Liver (tissue), 10 donors: ENCODE results near the gene TMEM233. TPM values are rescaled to one million over a fixed set of nuclear protein-coding genes. Genes with fewer than 3 reads are reported as not detected.

ENCODE experiments used
- DNase-seq: peaks from one replicate; pipeline ENCODE4 v3.0.0-alpha.2; 2017; ENCODE audit warnings: low spot score
- H3K27ac ChIP-seq, 2 donors: one replicate each; pipeline ENCODE4 v1.7.0; 2013; ENCODE audit warnings: inconsistent platforms in 2 of 2, low read length in 2 of 2, control low read depth in 1 of 2, low read depth in 1 of 2, mild to moderate bottlenecking in 1 of 2
- H3K27me3 ChIP-seq, 4 donors: one replicate each; pipeline versions ENCODE4 v1.6.1 to v1.7.0; 2013; ENCODE audit warnings: low read length in 3 of 4, inconsistent platforms in 1 of 4, mild to moderate bottlenecking in 1 of 4, moderate library complexity in 1 of 4; ENCODE audit not compliant: control insufficient read depth in 4 of 4, insufficient read depth in 4 of 4
- H3K36me3 ChIP-seq, 4 donors: one replicate each; pipeline versions ENCODE4 v1.6.1 to v1.7.0; 2013; ENCODE audit warnings: low read length in 3 of 4, mild to moderate bottlenecking in 3 of 4, low read depth in 1 of 4, moderate library complexity in 1 of 4; ENCODE audit not compliant: control insufficient read depth in 4 of 4, insufficient read depth in 3 of 4
- H3K4me1 ChIP-seq, 4 donors: one replicate each; pipeline versions ENCODE4 v1.6.1 to v1.7.0; 2013; ENCODE audit warnings: low read length in 3 of 4, mild to moderate bottlenecking in 3 of 4, moderate library complexity in 1 of 4; ENCODE audit not compliant: control insufficient read depth in 4 of 4, insufficient read depth in 4 of 4
- H3K4me3 ChIP-seq, 3 donors: one replicate each; pipeline versions ENCODE4 v1.6.1 to v1.7.0; 2013; ENCODE audit warnings: low read length in 3 of 3, control low read depth in 1 of 3, low read depth in 1 of 3, mild to moderate bottlenecking in 1 of 3
- H3K9ac ChIP-seq, 2 donors: one replicate each; pipeline ENCODE4 v1.7.0; 2013; ENCODE audit warnings: low read length in 2 of 2, mild to moderate bottlenecking in 2 of 2, moderate library complexity in 2 of 2, control low read depth in 1 of 2, low read depth in 1 of 2
- H3K9me3 ChIP-seq, 4 donors: one replicate each; pipeline versions ENCODE4 v1.6.1 to v1.7.0; 2013; ENCODE audit warnings: low read length in 3 of 4; ENCODE audit not compliant: control insufficient read depth in 4 of 4
- FOXA1 ChIP-seq: IDR thresholded peaks from 2 replicates; pipeline ENCODE4 v1.6.1; 2016; ENCODE audit warnings: antibody characterized with exemption
- FOXA2 ChIP-seq: IDR thresholded peaks from 2 replicates; pipeline ENCODE4 v1.6.1; 2016; ENCODE audit warnings: antibody characterized with exemption
- GABPA ChIP-seq, 2 donors: IDR thresholded peaks in 1 of 2; conservative IDR thresholded peaks in 1 of 2; 2 replicates each; pipeline ENCODE4 v1.6.1; 2016; ENCODE audit warnings: antibody characterized with exemption in 2 of 2, mild to moderate bottlenecking in 1 of 2, moderate library complexity in 1 of 2
- HNF4G ChIP-seq: IDR thresholded peaks from 2 replicates; pipeline ENCODE4 v1.6.1; 2016; ENCODE audit warnings: antibody characterized with exemption
- JUND ChIP-seq, 2 donors: IDR thresholded peaks; 2 replicates each; pipeline ENCODE4 v1.6.1; 2016; ENCODE audit warnings: antibody characterized with exemption in 2 of 2
- NR2F2 ChIP-seq: IDR thresholded peaks from 2 replicates; pipeline ENCODE4 v1.6.1; 2016; ENCODE audit warnings: antibody characterized with exemption
- RXRA ChIP-seq, 2 donors: IDR thresholded peaks; 2 replicates each; pipeline ENCODE4 v1.6.1; 2017 to 2018; ENCODE audit warnings: antibody characterized with exemption in 2 of 2, mild to moderate bottlenecking in 1 of 2
- SP1 ChIP-seq: IDR thresholded peaks from 2 replicates; pipeline ENCODE4 v1.6.1; 2018; ENCODE audit warnings: antibody characterized with exemption, mild to moderate bottlenecking
- TAF1 ChIP-seq: conservative IDR thresholded peaks from 2 replicates; pipeline ENCODE4 v1.6.1; 2016; ENCODE audit warnings: antibody characterized with exemption, mild to moderate bottlenecking
- YY1 ChIP-seq: IDR thresholded peaks from 2 replicates; pipeline ENCODE4 v1.6.1; 2016; ENCODE audit warnings: antibody characterized with exemption, mild to moderate bottlenecking
- WGBS: extraction: QIAGEN DNeasy Blood & Tissue Kit; methylation state at CpG from one replicate; pipeline ENCODE4 v1.1.7; 2013; 5-methylcytosine and 5-hydroxymethylcytosine counted together
- polyA plus RNA-seq, 2 donors: library from polyadenylated mRNA; stranded (reverse) in 1 of 2; unstranded in 1 of 2; fragments of 200-250 nt in 1 of 2; fragments of >200 nt in 1 of 2; fragmentation: Nextera tagmentation in 1 of 2; extraction: Ambion mirVana in 1 of 2; gene quantifications; one replicate each; pipeline versions ENCODE4 v1.2.1 to v1.2.3, GENCODE V29; 2013 to 2015
- small RNA-seq: library from RNA; depleted of rRNA; stranded (forward); fragments of <200 nt; gene quantifications from one replicate; pipeline ENCODE3, GENCODE V24; 2014
- total RNA-seq, 2 donors: library from RNA; depleted of rRNA; stranded (reverse); fragments of >200 nt; gene quantifications; one replicate each; pipeline ENCODE4 v1.2.3, GENCODE V29; 2014
- TF ChIP-seq, protein P1 (sequence below): IDR thresholded peaks from 2 replicates; pipeline ENCODE4 v1.6.1; 2016; ENCODE audit warnings: antibody characterized with exemption
- TF ChIP-seq, protein P2 (sequence below): IDR thresholded peaks from 2 replicates; pipeline ENCODE4 v1.6.1; 2016; ENCODE audit warnings: antibody characterized with exemption
- TF ChIP-seq, protein P3 (sequence below): fragments of 150-350 bp; IDR thresholded peaks from 2 replicates; pipeline ENCODE4 v1.5.1; 2017; ENCODE audit warnings: improper control_type of control experiment, low read depth, low read length; ENCODE audit not compliant: missing input control
- TF ChIP-seq, protein P4 (sequence below): IDR thresholded peaks from 2 replicates; pipeline ENCODE4 v1.6.1; 2016; ENCODE audit warnings: antibody characterized with exemption
- donor health status: healthy.
- donor health status: healthy.
- donor health status: healthy.
- donor health status: healthy.
- donor health status: healthy.

TMEM233 gene
- total and polyA plus RNA-seq, 4 donors: 0.05 to 0.17 (median 0.09) TPM

DNA sequence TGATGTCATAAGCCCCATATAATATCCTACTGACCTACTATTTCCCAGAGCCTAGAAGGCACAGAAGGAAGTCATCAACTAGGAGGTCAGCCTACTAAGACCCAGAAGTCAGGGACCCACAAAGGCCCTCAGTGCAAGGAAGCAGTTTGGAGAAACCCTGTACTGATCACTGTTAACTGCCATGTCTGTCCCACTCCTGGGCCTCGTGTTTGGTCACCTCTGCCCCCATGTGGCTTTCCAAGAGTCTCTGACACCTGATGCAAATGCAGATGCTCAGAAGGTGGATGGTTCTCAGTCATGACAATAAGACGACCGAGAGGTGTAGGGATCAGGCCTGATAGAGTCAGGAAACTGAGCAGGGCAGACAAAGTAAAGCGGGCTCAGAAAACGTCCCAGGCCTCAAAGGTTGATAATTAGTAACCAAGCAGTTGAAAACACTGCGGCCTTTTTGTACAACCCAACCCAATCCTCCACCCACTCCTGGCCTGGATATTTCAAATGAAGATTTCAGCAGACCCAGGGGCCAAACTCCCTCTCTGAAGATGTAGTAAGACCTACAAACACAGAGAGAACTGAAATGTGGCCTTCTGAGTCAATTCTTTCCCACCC, 97.7 kb downstream of the TMEM233 start (continued):
- TF ChIP-seq JUND (IDR thresholded peaks at IDR 0.05) (no peak), FOXA2 (no peak), YY1 (no peak)
- TF ChIP-seq, protein P1, sequence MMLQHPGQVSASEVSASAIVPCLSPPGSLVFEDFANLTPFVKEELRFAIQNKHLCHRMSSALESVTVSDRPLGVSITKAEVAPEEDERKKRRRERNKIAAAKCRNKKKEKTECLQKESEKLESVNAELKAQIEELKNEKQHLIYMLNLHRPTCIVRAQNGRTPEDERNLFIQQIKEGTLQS: no peak

DNA sequence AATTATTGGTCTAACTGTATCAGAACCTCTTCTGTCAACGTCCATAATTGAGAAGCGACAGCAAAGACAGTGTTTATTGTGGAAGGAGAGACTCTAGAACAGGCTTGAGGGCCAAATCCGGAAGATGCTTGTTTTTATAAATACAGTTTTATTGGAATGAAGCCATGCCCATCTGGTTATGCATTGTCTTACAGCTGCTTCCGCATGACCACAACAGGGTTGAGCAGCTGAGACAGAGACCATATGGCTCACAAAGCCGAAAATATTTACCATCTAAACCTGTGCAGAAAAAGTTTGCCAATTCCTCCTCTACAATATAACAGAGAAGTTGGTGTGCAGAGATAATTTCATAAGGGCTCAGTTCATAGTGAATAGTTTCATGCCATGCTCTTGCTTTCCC, 98.8 kb downstream of the TMEM233 start:
- TF ChIP-seq, protein P1: no peak
- TF ChIP-seq, protein P2, sequence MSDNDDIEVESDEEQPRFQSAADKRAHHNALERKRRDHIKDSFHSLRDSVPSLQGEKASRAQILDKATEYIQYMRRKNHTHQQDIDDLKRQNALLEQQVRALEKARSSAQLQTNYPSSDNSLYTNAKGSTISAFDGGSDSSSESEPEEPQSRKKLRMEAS: no peak
- TF ChIP-seq SP1: no peak
- TF ChIP-seq FOXA1: no peak
- TF ChIP-seq TAF1: no peak
- TF ChIP-seq HNF4G: no peak
- TF ChIP-seq JUND (IDR thresholded peaks at IDR 0.05): no peak
- TF ChIP-seq FOXA2: no peak
- TF ChIP-seq NR2F2: no peak
- TF ChIP-seq, protein P3, sequence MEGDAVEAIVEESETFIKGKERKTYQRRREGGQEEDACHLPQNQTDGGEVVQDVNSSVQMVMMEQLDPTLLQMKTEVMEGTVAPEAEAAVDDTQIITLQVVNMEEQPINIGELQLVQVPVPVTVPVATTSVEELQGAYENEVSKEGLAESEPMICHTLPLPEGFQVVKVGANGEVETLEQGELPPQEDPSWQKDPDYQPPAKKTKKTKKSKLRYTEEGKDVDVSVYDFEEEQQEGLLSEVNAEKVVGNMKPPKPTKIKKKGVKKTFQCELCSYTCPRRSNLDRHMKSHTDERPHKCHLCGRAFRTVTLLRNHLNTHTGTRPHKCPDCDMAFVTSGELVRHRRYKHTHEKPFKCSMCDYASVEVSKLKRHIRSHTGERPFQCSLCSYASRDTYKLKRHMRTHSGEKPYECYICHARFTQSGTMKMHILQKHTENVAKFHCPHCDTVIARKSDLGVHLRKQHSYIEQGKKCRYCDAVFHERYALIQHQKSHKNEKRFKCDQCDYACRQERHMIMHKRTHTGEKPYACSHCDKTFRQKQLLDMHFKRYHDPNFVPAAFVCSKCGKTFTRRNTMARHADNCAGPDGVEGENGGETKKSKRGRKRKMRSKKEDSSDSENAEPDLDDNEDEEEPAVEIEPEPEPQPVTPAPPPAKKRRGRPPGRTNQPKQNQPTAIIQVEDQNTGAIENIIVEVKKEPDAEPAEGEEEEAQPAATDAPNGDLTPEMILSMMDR: no peak
- TF ChIP-seq, protein P4, sequence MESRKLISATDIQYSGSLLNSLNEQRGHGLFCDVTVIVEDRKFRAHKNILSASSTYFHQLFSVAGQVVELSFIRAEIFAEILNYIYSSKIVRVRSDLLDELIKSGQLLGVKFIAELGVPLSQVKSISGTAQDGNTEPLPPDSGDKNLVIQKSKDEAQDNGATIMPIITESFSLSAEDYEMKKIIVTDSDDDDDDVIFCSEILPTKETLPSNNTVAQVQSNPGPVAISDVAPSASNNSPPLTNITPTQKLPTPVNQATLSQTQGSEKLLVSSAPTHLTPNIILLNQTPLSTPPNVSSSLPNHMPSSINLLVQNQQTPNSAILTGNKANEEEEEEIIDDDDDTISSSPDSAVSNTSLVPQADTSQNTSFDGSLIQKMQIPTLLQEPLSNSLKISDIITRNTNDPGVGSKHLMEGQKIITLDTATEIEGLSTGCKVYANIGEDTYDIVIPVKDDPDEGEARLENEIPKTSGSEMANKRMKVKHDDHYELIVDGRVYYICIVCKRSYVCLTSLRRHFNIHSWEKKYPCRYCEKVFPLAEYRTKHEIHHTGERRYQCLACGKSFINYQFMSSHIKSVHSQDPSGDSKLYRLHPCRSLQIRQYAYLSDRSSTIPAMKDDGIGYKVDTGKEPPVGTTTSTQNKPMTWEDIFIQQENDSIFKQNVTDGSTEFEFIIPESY: no peak
- TF ChIP-seq GABPA (IDR thresholded peaks at IDR 0.05 in 1 of 2, conservative IDR thresholded peaks at IDR 0.05 in 1 of 2): no peak
- no peak for TF ChIP-seq YY1
- no peak for TF ChIP-seq RXRA (IDR thresholded peaks at IDR 0.05)
- Histone ChIP-seq H3K27me3 (no peaks in the 10 kb centered on the region), H3K4me3 (no peak overlapping the region), H3K36me3 (no peaks in the 10 kb centered on the region), H3K9ac (no peak overlapping the region), H3K27ac (no peak overlapping the region), H3K9me3 (no peaks in the 10 kb centered on the region), H3K4me1 (peaks cover 0 to 9% (median 0%) of the 10 kb centered on the region in 4 donors)
- DNase-seq: no peak
- WGBS: 81% methylated on average over 5 of the region's 5 CpGs

Small RNA genes lying within 50 kb of the gene (small RNA-seq; reads per million reads assigned to genes)
- not detected for gene RN7SKP197

Other genes starting within 250 kb of the TMEM233 start
- 10 to 100 TPM; 11.1 to 29.9 TPM for gene PRKAB1, start 74.4 kb downstream of the TMEM233 start, total RNA-seq
- gene PRKAB1, start 74.4 kb downstream of the TMEM233 start, polyA plus RNA-seq: 10 to 100 TPM; 10.5 to 11.4 TPM